HepG2 (cell line): ENCODE data around the gene ESYT3. TPM values are rescaled to one million over a fixed set of nuclear protein-coding genes. Genes with fewer than 3 reads are reported as not detected.

ENCODE experiments used
- ATAC-seq: fragments of 200-7000 bp; cut with Tn5 transposase; 3 replicates; pipeline ENCODE4 v1.9.1; 2020; ENCODE audit warnings: mild to moderate bottlenecking, moderate library complexity
- BruUV-seq: library from RNA; stranded (reverse); fragments of 400-500 nt; replicated peaks from 2 replicates; lab custom pipeline; 2021; lab: Mats Ljungman, UMichigan
- CTCF ChIA-PET: fragments of 300-600 bp; formaldehyde crosslinking; extraction: SDS; loops from one replicate; lab custom pipeline; 2021; ENCODE audit warnings: low total read pairs, inconsistent platforms, low intra/inter-chr PET ratio; lab: Yijun Ruan, JAX
- POLR2A ChIA-PET: fragments of 350-600 bp; sonication (Branson Sonifier 250); formaldehyde crosslinking; loops from one replicate; lab custom pipeline; 2020; ENCODE audit warnings: antibody characterized with exemption, inconsistent platforms; lab: Yijun Ruan, JAX
- DNase-seq: peaks from one replicate; pipeline ENCODE4 v3.0.0-alpha.2; 2015; ENCODE audit warnings: low spot score
- FAIRE-seq: peaks from 3 replicates; lab custom pipeline; 2011; peaks lifted over from hg19 to GRCh38; lab: Jason Lieb, UNC
- H2AFZ ChIP-seq: one replicate; pipeline ENCODE4 v1.6.1; 2011; ENCODE audit warnings: low read length, inconsistent platforms
- H3K27ac ChIP-seq: fragments of 300-600 bp; 3 replicates; pipeline ENCODE4 v1.8.0; 2011; ENCODE audit warnings: mixed run types, mild to moderate bottlenecking, mixed read lengths, low read length, inconsistent platforms; ENCODE audit not compliant: insufficient read depth; ENCODE audit errors: extremely low read length
- H3K27me3 ChIP-seq, 2 experiments: fragments of 200-600 bp in 1 of 2; 2 replicates in 1 of 2; 3 replicates in 1 of 2; pipeline versions ENCODE4 v1.6.0 to v1.8.0; 2011; ENCODE audit warnings: low read length in 2 of 2, mild to moderate bottlenecking in 2 of 2, moderate library complexity in 2 of 2, inconsistent platforms in 1 of 2; ENCODE audit not compliant: insufficient read depth in 2 of 2, control insufficient read depth in 1 of 2
- H3K36me3 ChIP-seq, 2 experiments: fragments of 200-600 bp in 1 of 2; replicated peaks in 1 of 2; 2 replicates in 1 of 2; 3 replicates in 1 of 2; pipeline versions ENCODE4 v1.5.1 to v1.8.0; 2011; ENCODE audit warnings: low read length in 2 of 2, inconsistent platforms in 1 of 2; ENCODE audit not compliant: insufficient read depth in 2 of 2, control insufficient read depth in 1 of 2
- H3K4me1 ChIP-seq: 2 replicates; pipeline ENCODE4 v1.5.1; 2012; ENCODE audit warnings: low read length, inconsistent platforms; ENCODE audit not compliant: insufficient read depth
- H3K4me2 ChIP-seq: 2 replicates; pipeline ENCODE4 v1.6.0; 2011; ENCODE audit warnings: low read depth, low read length, inconsistent platforms
- H3K4me3 ChIP-seq, 3 experiments: fragments of 200-600 bp in 1 of 3; sonication (generic), shearing (Covaris generic) in 1 of 3; replicated peaks in 1 of 3; 2 replicates each; pipeline ENCODE4 v1.5.1; 2011 to 2016; ENCODE audit warnings: low read length in 3 of 3, inconsistent platforms in 2 of 3, low read depth in 2 of 3, mild to moderate bottlenecking in 2 of 3, control low read depth in 1 of 3, mixed read lengths in 1 of 3; ENCODE audit not compliant: insufficient read depth in 1 of 3
- H3K79me2 ChIP-seq: one replicate; pipeline ENCODE4 v1.6.1; 2011; ENCODE audit warnings: low read length, inconsistent platforms; ENCODE audit not compliant: insufficient read depth
- H3K9ac ChIP-seq: 2 replicates; pipeline ENCODE4 v1.6.0; 2011; ENCODE audit warnings: mild to moderate bottlenecking, low read depth, low read length, inconsistent platforms; ENCODE audit not compliant: insufficient read depth
- H3K9me3 ChIP-seq: 2 replicates; pipeline ENCODE4 v1.5.1; 2012; ENCODE audit warnings: mild to moderate bottlenecking, low read length
- H4K20me1 ChIP-seq: 2 replicates; pipeline ENCODE4 v1.6.0; 2011; ENCODE audit warnings: inconsistent platforms, mild to moderate bottlenecking, low read length, moderate library complexity; ENCODE audit not compliant: insufficient read depth
- CTCF ChIP-seq: sonication (generic); formaldehyde crosslinking; IDR thresholded peaks from 2 replicates; pipeline ENCODE4 v1.5.0; 2020; ENCODE audit warnings: mild to moderate bottlenecking, missing genetic modification reagents, moderate library complexity
- HNF4A ChIP-seq: sonication (generic); formaldehyde crosslinking; IDR thresholded peaks from 2 replicates; pipeline ENCODE4 v1.4.0; 2020; ENCODE audit warnings: missing genetic modification reagents
- HOXA9 ChIP-seq: sonication (generic); formaldehyde crosslinking; IDR thresholded peaks from 2 replicates; pipeline ENCODE4 v1.8.1; 2022; ENCODE audit warnings: missing genetic modification reagents, mild to moderate bottlenecking, moderate library complexity, borderline replicate concordance
- KLF9 ChIP-seq: IDR thresholded peaks from 2 replicates; pipeline ENCODE4 v1.6.1; 2016; ENCODE audit warnings: low read depth
- MLX ChIP-seq: IDR thresholded peaks from 2 replicates; pipeline ENCODE4 v1.6.1; 2016
- MXI1 ChIP-seq: IDR thresholded peaks from 3 replicates; pipeline ENCODE4 v1.6.1; 2012; ENCODE audit warnings: low read depth, low read length, inconsistent platforms, borderline replicate concordance
- NAIF1 ChIP-seq: sonication (generic); formaldehyde crosslinking; IDR thresholded peaks from 2 replicates; pipeline ENCODE4 v1.5.0; 2020; ENCODE audit warnings: mild to moderate bottlenecking, missing genetic modification reagents, borderline replicate concordance
- PHF20 ChIP-seq: sonication (generic); formaldehyde crosslinking; IDR thresholded peaks from 2 replicates; pipeline ENCODE4 v1.5.0; 2020; ENCODE audit warnings: mild to moderate bottlenecking, missing genetic modification reagents
- RAD21 ChIP-seq: fragments of 450-650 bp; formaldehyde crosslinking; IDR thresholded peaks from 2 replicates; pipeline ENCODE4 v1.5.0; 2020; ENCODE audit warnings: mild to moderate bottlenecking
- SP5 ChIP-seq: IDR thresholded peaks from 2 replicates; pipeline ENCODE4 v1.6.1; 2016; ENCODE audit warnings: low read depth, borderline replicate concordance
- STAG1 ChIP-seq: sonication (generic); formaldehyde crosslinking; IDR thresholded peaks from 2 replicates; pipeline ENCODE4 v1.4.0; 2020; ENCODE audit warnings: missing genetic modification reagents
- TOE1 ChIP-seq: sonication (generic); formaldehyde crosslinking; IDR thresholded peaks from 2 replicates; pipeline ENCODE4 v1.4.0; 2020; ENCODE audit warnings: mild to moderate bottlenecking, missing genetic modification reagents
- ZGPAT ChIP-seq: IDR thresholded peaks from 2 replicates; pipeline ENCODE4 v1.6.1; 2016; ENCODE audit warnings: mild to moderate bottlenecking
- ZNF644 ChIP-seq: IDR thresholded peaks from 2 replicates; pipeline ENCODE4 v1.6.1; 2016; ENCODE audit warnings: low read depth
- ZSCAN30 ChIP-seq: sonication (generic); formaldehyde crosslinking; IDR thresholded peaks from 2 replicates; pipeline ENCODE4 v1.5.0; 2020; ENCODE audit warnings: mild to moderate bottlenecking, missing genetic modification reagents
- WGBS: methylation state at CpG from one replicate; pipeline ENCODE4 v1.1.6; 2017; ENCODE audit warnings: low lambda C conversion rate; 5-methylcytosine and 5-hydroxymethylcytosine counted together
- in situ Hi-C: cut with HindIII; loops from 2 replicates; pipeline ENCODE4 v1.10.0; 2017; ENCODE audit warnings: low pct_unique_long_range_greater_than_20kb; ENCODE audit not compliant: extremely low pct_ligation_motif_present
- intact Hi-C: fragments of 100-400 bp; cut with micrococcal nuclease; formaldehyde crosslinking; loops from one replicate; pipeline ENCODE4 v1.10.0; 2022; ENCODE audit not compliant: unreplicated experiment
- polyA plus RNA-seq, 8 experiments: library from polyadenylated mRNA; depleted of rRNA in 3 of 8; stranded (reverse) in 7 of 8; unstranded in 1 of 8; fragments of >200 nt; fragmentation: Illumina TruSeq in 4 of 8; extraction: Trizol in 4 of 8; gene quantifications; 2 replicates each; pipeline versions ENCODE4 v1.2.1 to v1.2.3, GENCODE V29; 2011 to 2016; ENCODE audit warnings: low read depth in 4 of 8, missing spikeins in 1 of 8, mixed read lengths in 1 of 8; ENCODE audit not compliant: insufficient read depth in 1 of 8
- total RNA-seq, 5 experiments: library from RNA; depleted of rRNA; stranded (reverse); fragments of >200 nt; fragmentation: Illumina TruSeq; extraction: Trizol; gene quantifications; 2 replicates each; pipeline ENCODE4 v1.2.3, GENCODE V29; 2016; ENCODE audit warnings: low read depth in 1 of 5
- TF ChIP-seq, protein P1 (sequence below): sonication (generic); formaldehyde crosslinking; IDR thresholded peaks from 2 replicates; pipeline ENCODE4 v1.8.1; 2022; ENCODE audit warnings: mild to moderate bottlenecking, missing genetic modification reagents
- TF ChIP-seq, protein P2 (sequence below): sonication (generic); formaldehyde crosslinking; IDR thresholded peaks from 2 replicates; pipeline ENCODE4 v1.4.0; 2020; ENCODE audit warnings: mild to moderate bottlenecking, low read depth, missing genetic modification reagents

ESYT3 gene
- total and polyA plus RNA-seq, 2 of the 13 experiments (the other 11 are each of a cell fraction or from before 2014, with no cell fraction given): 1.5 to 4.1 TPM

GRCh38 chr3:138426211-138426610 lies 8.2 kb upstream of the ESYT3 start:
- BruUV-seq: no TSS peak
- no peak overlapping the region for H3K4me2 ChIP-seq
- in situ Hi-C loops (no loop called here), intact Hi-C loops (loop anchor here (10.0 kb wide), 1 partner anchor 241 kb away; the partner anchor contains the start of gene ARMC8)
- H3K36me3 ChIP-seq: no peaks in the 10 kb centered on the region
- no peak overlapping the region for H3K9ac ChIP-seq
- FAIRE-seq (peak; percentile 8), ATAC-seq (peak; percentile 47; the same call in 1 of the 3 replicates), DNase-seq (no peak)
- H3K4me3 ChIP-seq: no peak overlapping the region
- no peaks in the 10 kb centered on the region for H3K4me1 ChIP-seq
- ChIA-PET POLR2A (no interaction called here), CTCF (no interaction called here)
- no peaks in the 10 kb centered on the region; a peak in 1 of 5 replicates for H3K27me3 ChIP-seq
- no peaks in the 10 kb centered on the region for H3K9me3 ChIP-seq
- no peaks in the 10 kb centered on the region for H4K20me1 ChIP-seq
- 30% methylated on average over 3 of the region's 3 CpGs for WGBS
- H3K27ac ChIP-seq: no peak overlapping the region
- no peak overlapping the region for H2AFZ ChIP-seq
- no peaks in the 10 kb centered on the region for H3K79me2 ChIP-seq
- TF ChIP-seq HOXA9 (CRISPR knock-in tag) (no peak), ZGPAT (no peak), MXI1 (no peak), PHF20 (CRISPR knock-in tag) (no peak), SP5 (CRISPR knock-in tag) (no peak), NAIF1 (CRISPR knock-in tag) (no peak), STAG1 (CRISPR knock-in tag) (peak; percentile 65), ZNF644 (CRISPR knock-in tag) (no peak), KLF9 (CRISPR knock-in tag) (no peak), HNF4A (CRISPR knock-in tag) (no peak), TOE1 (no peak), ZSCAN30 (CRISPR knock-in tag) (no peak), CTCF (CRISPR knock-in tag) (peak; percentile 56), RAD21 (CRISPR knock-in tag) (0 out of 2 replicates have a peak, but pooled peaks have one; percentile 25), MLX (CRISPR knock-in tag) (no peak)
- TF ChIP-seq, protein P1, sequence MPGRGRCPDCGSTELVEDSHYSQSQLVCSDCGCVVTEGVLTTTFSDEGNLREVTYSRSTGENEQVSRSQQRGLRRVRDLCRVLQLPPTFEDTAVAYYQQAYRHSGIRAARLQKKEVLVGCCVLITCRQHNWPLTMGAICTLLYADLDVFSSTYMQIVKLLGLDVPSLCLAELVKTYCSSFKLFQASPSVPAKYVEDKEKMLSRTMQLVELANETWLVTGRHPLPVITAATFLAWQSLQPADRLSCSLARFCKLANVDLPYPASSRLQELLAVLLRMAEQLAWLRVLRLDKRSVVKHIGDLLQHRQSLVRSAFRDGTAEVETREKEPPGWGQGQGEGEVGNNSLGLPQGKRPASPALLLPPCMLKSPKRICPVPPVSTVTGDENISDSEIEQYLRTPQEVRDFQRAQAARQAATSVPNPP: no peak
- TF ChIP-seq, protein P2, sequence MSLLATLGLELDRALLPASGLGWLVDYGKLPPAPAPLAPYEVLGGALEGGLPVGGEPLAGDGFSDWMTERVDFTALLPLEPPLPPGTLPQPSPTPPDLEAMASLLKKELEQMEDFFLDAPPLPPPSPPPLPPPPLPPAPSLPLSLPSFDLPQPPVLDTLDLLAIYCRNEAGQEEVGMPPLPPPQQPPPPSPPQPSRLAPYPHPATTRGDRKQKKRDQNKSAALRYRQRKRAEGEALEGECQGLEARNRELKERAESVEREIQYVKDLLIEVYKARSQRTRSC (CRISPR knock-in tag): no peak
